BJ (cell line): ENCODE data around the gene DEPDC5. TPM values are rescaled to one million over a fixed set of nuclear protein-coding genes. Genes with fewer than 3 reads are reported as not detected.
"Not testable (repeated sequence)": the region's sequence is repeated elsewhere in the genome, so short reads cannot be mapped to it uniquely, and the experiment has no call there.

ENCODE experiments used
- CTCF ChIA-PET: fragments of 350-600 bp; formaldehyde crosslinking; extraction: SDS; loops from one replicate; lab custom pipeline; 2021; ENCODE audit warnings: antibody characterized with exemption, inconsistent platforms; lab: Yijun Ruan, JAX
- POLR2A ChIA-PET: fragments of 300-600 bp; sonication (Branson Sonifier 250); formaldehyde crosslinking; extraction: SDS; loops from one replicate; lab custom pipeline; 2021; ENCODE audit warnings: antibody characterized with exemption; lab: Charles Lee
- DNase-seq: peaks from one replicate; pipeline ENCODE4 v3.0.0-alpha.2; 2011; ENCODE audit warnings: low read depth
- H3K27me3 ChIP-seq: 2 replicates; pipeline ENCODE4 v1.6.0; 2011; ENCODE audit warnings: low read length; ENCODE audit not compliant: control insufficient read depth, insufficient read depth
- H3K36me3 ChIP-seq: 2 replicates; pipeline ENCODE4 v1.5.1; 2011; ENCODE audit warnings: low read length; ENCODE audit not compliant: control insufficient read depth, insufficient read depth
- H3K4me3 ChIP-seq: 2 replicates; pipeline ENCODE4 v1.5.1; 2011; ENCODE audit warnings: low read depth, mild to moderate bottlenecking, control low read depth, low read length
- CTCF ChIP-seq: IDR thresholded peaks from 2 replicates; pipeline ENCODE4 v1.5.1; 2011; ENCODE audit warnings: low read depth, mild to moderate bottlenecking, control low read depth, inconsistent platforms, low read length, moderate library complexity; ENCODE audit not compliant: insufficient read depth
- polyA plus RNA-seq: library from polyadenylated mRNA; depleted of rRNA; stranded (reverse); fragments of >200 nt; gene quantifications from 2 replicates; pipeline ENCODE4 v1.2.3, GENCODE V29; 2011

DEPDC5 gene
- polyA plus RNA-seq, 1 experiment, result 6.8 TPM

GRCh38 chr22:31753005-31753633 lies 700 bp upstream of the DEPDC5 start:
- TF ChIP-seq CTCF, result no peak
- no peaks in the 10 kb centered on the region for H3K27me3 ChIP-seq
- peak overlapping the region; percentile 90 for H3K4me3 ChIP-seq
- DNase-seq, result no peak
- ChIA-PET CTCF (interaction anchor here (0.6 to 2.3 kb wide), 4 partner anchors 88 to 217 kb away, joined by 3 to 8 read pairs (median 4); no protein-coding TSS in a partner anchor), POLR2A (no interaction called here)
- no peaks in the 10 kb centered on the region for H3K36me3 ChIP-seq

- no peaks in the 10 kb centered on the region for H3K27me3 ChIP-seq
- CTCF ChIA-PET, result interaction anchor here (1.9 kb wide), 1 partner anchor 216 kb away, joined by 6 read pairs; no protein-coding TSS in a partner anchor
- POLR2A ChIA-PET, result interaction anchor here (0.5 kb wide), 1 partner anchor 31 kb away, joined by 4 read pairs; no protein-coding TSS in a partner anchor
- no peak for TF ChIP-seq CTCF
- no peak overlapping the region for H3K4me3 ChIP-seq
- H3K36me3 ChIP-seq, result peaks cover 2% of the 10 kb centered on the region; the same call in 1 of the 2 replicates
- DNase-seq, result no peak
These were observed 994 bp downstream of the DEPDC5 start for GRCh38 chr22:31754813-31755212.

GRCh38 chr22:31757265-31757664 lies 3.4 kb downstream of the DEPDC5 start:
- CTCF ChIA-PET, result no interaction called here
- H3K4me3 ChIP-seq, result no peak overlapping the region
- POLR2A ChIA-PET, result no interaction called here
- DNase-seq, result no peak
- H3K36me3 ChIP-seq, result peaks cover 2% of the 10 kb centered on the region; the same call in 1 of the 2 replicates
- TF ChIP-seq CTCF, result no peak
- no peaks in the 10 kb centered on the region for H3K27me3 ChIP-seq

- DNase-seq, H3K36me3 ChIP-seq, H3K4me3 ChIP-seq, POLR2A ChIA-PET, H3K27me3 ChIP-seq: not testable (repeated sequence)
- CTCF ChIA-PET, result interaction anchor here (0.9 kb wide), 1 partner anchor 16 kb away, joined by 3 read pairs; no protein-coding TSS in a partner anchor
These were observed 5.0 kb downstream of the DEPDC5 start for GRCh38 chr22:31758860-31759259.

- Histone ChIP-seq H3K4me3 (no peak overlapping the region), H3K27me3 (no peaks in the 10 kb centered on the region), H3K36me3 (peaks cover 3% of the 10 kb centered on the region; the same call in 1 of the 2 replicates)
- no peak for TF ChIP-seq CTCF
- ChIA-PET POLR2A (no interaction called here), CTCF (no interaction called here)
- DNase-seq, result no peak
These were observed 11.0 kb downstream of the DEPDC5 start for GRCh38 chr22:31764785-31765184.
